KMS-11 (cell line): ENCODE results near the gene CASQ1.

ENCODE experiments used
- H2AFZ ChIP-seq: fragments of 200-600 bp; sonication (generic); 2 replicates; pipeline ENCODE4 v1.6.1; 2016; ENCODE audit warnings: antibody characterized with exemption, mixed run types, low read depth
- H3K27ac ChIP-seq: fragments of 200-600 bp; sonication (generic); 2 replicates; pipeline ENCODE4 v1.6.1; 2016; ENCODE audit warnings: mild to moderate bottlenecking, mixed run types
- H3K27me3 ChIP-seq: fragments of 200-600 bp; sonication (generic); 2 replicates; pipeline ENCODE4 v1.6.1; 2017; ENCODE audit warnings: mild to moderate bottlenecking, low read depth, mixed run types, moderate library complexity; ENCODE audit not compliant: insufficient read depth
- H3K36me3 ChIP-seq: fragments of 200-600 bp; sonication (generic); 2 replicates; pipeline ENCODE4 v1.6.1; 2017; ENCODE audit warnings: mild to moderate bottlenecking, mixed run types; ENCODE audit not compliant: insufficient read depth
- H3K4me1 ChIP-seq: fragments of 200-600 bp; sonication (generic); 2 replicates; pipeline ENCODE4 v1.6.1; 2016; ENCODE audit warnings: mild to moderate bottlenecking, low read depth, mixed run types; ENCODE audit not compliant: poor library complexity, severe bottlenecking
- H3K4me2 ChIP-seq: fragments of 200-600 bp; sonication (generic); 2 replicates; pipeline ENCODE4 v1.7.0; 2016; ENCODE audit warnings: mild to moderate bottlenecking, mixed run types
- H3K4me3 ChIP-seq: fragments of 200-600 bp; sonication (generic); IDR thresholded peaks from 2 replicates; pipeline ENCODE4 v1.6.1; 2017; ENCODE audit warnings: low read depth, low read length, mixed read lengths; ENCODE audit not compliant: insufficient read depth
- H3K79me2 ChIP-seq: fragments of 200-600 bp; sonication (generic); 2 replicates; pipeline ENCODE4 v1.6.1; 2016; ENCODE audit warnings: low read depth, mixed run types; ENCODE audit not compliant: insufficient read depth
- H3K9ac ChIP-seq: fragments of 200-600 bp; sonication (generic); 2 replicates; pipeline ENCODE4 v1.6.1; 2016; ENCODE audit warnings: mild to moderate bottlenecking, mixed run types
- H4K20me1 ChIP-seq: fragments of 200-600 bp; sonication (generic); 2 replicates; pipeline ENCODE4 v1.6.1; 2016; ENCODE audit warnings: mild to moderate bottlenecking, mixed run types; ENCODE audit not compliant: insufficient read depth
- CTCF ChIP-seq: fragments of 200-600 bp; sonication (generic); conservative IDR thresholded peaks from 2 replicates; pipeline ENCODE4 v1.6.1; 2017; ENCODE audit warnings: low read depth, mild to moderate bottlenecking, antibody characterized with exemption, low read length, moderate library complexity, mixed read lengths

CASQ1 gene

GRCh38 chr1:160210561-160210960 lies 20.2 kb downstream of the CASQ1 start:
- no peak for TF ChIP-seq CTCF
- Histone ChIP-seq H3K9ac (no peak overlapping the region), H4K20me1 (0 out of 2 replicates have a peak, but pooled peaks cover 4% of the 10 kb centered on the region), H3K4me2 (peak overlapping the region; percentile 47; the same call in 1 of the 2 replicates), H3K27ac (no peak overlapping the region; the same call in 1 of the 2 replicates), H3K4me3 (no peak overlapping the region), H3K4me1 (peaks cover 48% of the 10 kb centered on the region), H2AFZ (no peak overlapping the region), H3K79me2 (peaks cover 45% of the 10 kb centered on the region), H3K36me3 (peaks cover 17% of the 10 kb centered on the region; the same call in 1 of the 2 replicates), H3K27me3 (no peaks in the 10 kb centered on the region)

GRCh38 chr1:160211046-160211790 lies 20.8 kb downstream of the CASQ1 start:
- Histone ChIP-seq H3K79me2 (peaks cover 38% of the 10 kb centered on the region), H2AFZ (no peak overlapping the region), H3K36me3 (peaks cover 17% of the 10 kb centered on the region; the same call in 1 of the 2 replicates), H3K27me3 (no peaks in the 10 kb centered on the region), H3K27ac (no peak overlapping the region), H3K4me2 (no peak overlapping the region), H4K20me1 (0 out of 2 replicates have a peak, but pooled peaks cover 4% of the 10 kb centered on the region), H3K4me3 (no peak overlapping the region), H3K4me1 (peaks cover 45% of the 10 kb centered on the region), H3K9ac (no peak overlapping the region)
- TF ChIP-seq CTCF: no peak

- Histone ChIP-seq H3K27ac (peak overlapping the region; percentile 5; the same call in 1 of the 2 replicates), H3K27me3 (no peaks in the 10 kb centered on the region), H2AFZ (no peak overlapping the region), H3K36me3 (peaks cover 27% of the 10 kb centered on the region; the same call in 1 of the 2 replicates), H3K4me2 (no peak overlapping the region), H3K4me1 (peaks cover 17% of the 10 kb centered on the region), H4K20me1 (0 out of 2 replicates have a peak, but pooled peaks cover 4% of the 10 kb centered on the region), H3K4me3 (no peak overlapping the region), H3K9ac (no peak overlapping the region), H3K79me2 (peaks cover 14% of the 10 kb centered on the region)
- no peak for TF ChIP-seq CTCF
Measured at GRCh38 chr1:160214481-160215140, 24.2 kb downstream of the CASQ1 start.

- Histone ChIP-seq H3K79me2 (no peaks in the 10 kb centered on the region), H3K4me1 (peaks cover 7% of the 10 kb centered on the region), H2AFZ (no peak overlapping the region), H3K9ac (no peak overlapping the region), H3K4me3 (no peak overlapping the region), H3K27me3 (no peaks in the 10 kb centered on the region), H3K36me3 (peaks cover 27% of the 10 kb centered on the region; the same call in 1 of the 2 replicates), H3K27ac (no peak overlapping the region), H4K20me1 (no peaks in the 10 kb centered on the region), H3K4me2 (no peak overlapping the region)
- no peak for TF ChIP-seq CTCF
Measured at GRCh38 chr1:160216301-160216700, 25.9 kb downstream of the CASQ1 start.
